GM18499 (cell line): Measurements from ENCODE around the gene INSR.

Experiments used
- ATAC-seq: cut with Tn5 transposase; IDR thresholded peaks from one replicate; pipeline ENCODE4 v1.9.1; 2021; ENCODE audit warnings: moderate number of reproducible peaks; ENCODE audit not compliant: insufficient read depth, unreplicated experiment

Gene INSR

GRCh38 chr19:7197760-7198696, 96.2 kb downstream of the INSR start:
- peak; percentile 41 for ATAC-seq

GRCh38 chr19:7197119-7197759, 97.0 kb downstream of the INSR start:
- peak; percentile 40 for ATAC-seq

GRCh38 chr19:7196763-7197118, 97.5 kb downstream of the INSR start:
- no peak for ATAC-seq

GRCh38 chr19:7195046-7195445, 99.2 kb downstream of the INSR start:
- no peak for ATAC-seq

- ATAC-seq = no peak
Observed at GRCh38 chr19:7194566-7194965, 99.6 kb downstream of the INSR start.

DNA sequence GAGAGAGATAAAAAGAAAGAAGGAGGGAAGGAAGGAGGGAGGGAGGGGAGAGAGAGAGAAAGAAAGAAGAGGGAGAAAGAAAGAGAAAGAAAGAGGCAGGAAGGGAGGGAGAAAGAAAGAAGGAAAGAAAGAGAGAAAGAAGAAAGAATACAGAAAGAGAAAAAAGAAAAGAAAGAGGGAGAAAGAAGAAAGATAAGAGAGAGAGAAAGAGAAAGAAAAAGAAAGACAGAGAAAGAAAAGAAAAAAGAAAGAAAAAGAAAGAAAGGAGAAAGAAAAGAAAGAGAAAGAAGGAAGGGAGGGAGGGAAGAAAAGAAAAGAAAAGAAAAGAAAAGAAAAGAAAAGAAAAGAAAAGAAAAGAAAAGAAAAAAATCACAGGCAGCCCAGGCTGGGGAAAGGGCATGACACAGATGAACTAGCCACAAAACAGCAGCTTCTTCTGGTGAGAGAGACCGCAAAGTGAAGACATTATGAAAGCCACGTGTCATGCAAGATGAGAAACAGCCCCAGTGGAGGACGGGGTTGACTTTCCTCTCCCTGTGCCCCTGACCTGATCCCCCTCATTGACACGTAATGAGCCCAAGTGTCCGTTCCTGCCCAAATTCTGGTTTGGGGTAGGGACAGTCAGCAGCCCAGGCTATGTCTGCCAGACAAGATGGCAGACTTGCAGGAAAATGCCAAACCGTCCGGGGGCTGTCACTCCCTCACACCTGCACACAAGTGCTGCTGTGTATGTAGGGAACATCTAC, 102.1 kb downstream of the INSR start:
- no peak for ATAC-seq

GRCh38 chr19:7188698-7189629, 105.2 kb downstream of the INSR start:
- ATAC-seq = no peak

DNA sequence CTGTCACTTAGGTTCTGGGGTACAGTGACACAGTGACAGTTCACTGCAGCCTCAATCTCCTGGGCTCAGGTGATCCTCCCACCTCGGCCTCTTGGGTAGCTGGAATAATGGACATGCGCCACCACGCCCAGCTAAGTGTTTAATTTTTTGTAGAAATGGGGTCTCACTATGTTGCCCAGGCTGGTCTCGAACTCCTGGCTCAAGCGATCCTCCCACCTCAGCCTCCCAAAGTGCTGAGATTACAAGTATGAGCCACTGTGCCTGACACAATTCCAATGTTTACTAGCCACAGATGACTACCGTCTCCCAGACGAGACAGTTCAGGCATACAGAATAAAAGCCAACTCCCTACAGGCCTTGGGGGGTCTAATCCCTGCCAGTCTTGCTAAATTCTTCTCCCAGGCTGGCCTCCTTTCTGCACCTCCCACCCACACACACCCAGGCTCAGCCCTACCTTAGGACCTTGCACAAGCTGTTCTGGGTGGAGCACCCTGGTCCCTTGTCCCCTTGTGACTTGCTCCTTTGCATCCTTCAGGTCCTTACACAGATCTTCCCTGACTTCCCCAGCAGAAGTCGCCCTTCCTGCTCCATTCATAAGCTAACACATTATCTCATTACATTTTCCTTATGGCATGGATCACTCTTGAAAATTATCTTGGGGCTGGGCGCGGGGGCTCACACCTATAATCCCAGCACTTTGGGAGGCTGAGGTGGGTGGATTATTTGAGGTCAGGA, 106.4 kb downstream of the INSR start:
- ATAC-seq = no peak

GRCh38 chr19:7182489-7182888, 111.7 kb downstream of the INSR start:
- no peak for ATAC-seq

GRCh38 chr19:7179917-7180306, 114.3 kb downstream of the INSR start:
- ATAC-seq = no peak

DNA sequence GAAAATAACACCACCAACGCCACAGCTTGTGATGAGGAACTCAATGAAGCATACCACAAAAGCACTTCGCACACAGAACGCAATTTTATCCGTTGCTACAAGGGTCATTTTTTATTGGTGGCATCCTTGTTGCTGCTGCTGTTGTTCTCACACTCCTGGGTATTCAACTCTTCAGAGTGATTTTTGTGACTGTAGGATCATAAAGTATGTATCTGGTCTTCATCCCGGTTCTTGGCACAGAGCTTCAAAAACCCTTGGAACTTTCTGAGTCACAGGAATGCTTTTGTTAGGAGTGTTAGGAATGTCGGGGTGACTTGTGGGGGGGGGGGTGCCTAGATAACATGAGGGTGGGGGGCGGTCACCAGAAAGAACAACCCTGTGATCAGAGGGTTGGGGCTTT, 116.3 kb downstream of the INSR start:
- no peak for ATAC-seq

DNA sequence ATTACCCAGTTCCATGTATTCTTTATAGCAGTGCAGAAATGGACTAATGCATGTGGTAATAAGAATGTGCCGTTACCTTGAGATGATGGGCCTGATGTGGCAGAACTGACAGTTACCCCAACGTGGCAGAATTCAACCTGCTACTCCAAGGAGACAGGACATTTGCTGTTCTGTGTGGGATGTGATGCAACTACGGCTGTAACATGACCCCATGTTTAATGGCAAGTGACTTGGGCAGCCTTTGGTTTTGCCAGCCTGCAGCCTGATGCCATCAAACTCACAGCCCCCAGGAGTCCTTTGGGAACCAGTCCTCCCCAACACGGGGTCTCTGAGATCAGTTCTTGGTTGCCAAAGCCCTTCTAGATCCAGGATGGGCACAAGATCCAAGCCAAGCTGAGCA, 117.4 kb downstream of the INSR start:
- ATAC-seq = no peak

- ATAC-seq = no peak
Observed at GRCh38 chr19:7172794-7173193, 121.4 kb downstream of the INSR start.

DNA sequence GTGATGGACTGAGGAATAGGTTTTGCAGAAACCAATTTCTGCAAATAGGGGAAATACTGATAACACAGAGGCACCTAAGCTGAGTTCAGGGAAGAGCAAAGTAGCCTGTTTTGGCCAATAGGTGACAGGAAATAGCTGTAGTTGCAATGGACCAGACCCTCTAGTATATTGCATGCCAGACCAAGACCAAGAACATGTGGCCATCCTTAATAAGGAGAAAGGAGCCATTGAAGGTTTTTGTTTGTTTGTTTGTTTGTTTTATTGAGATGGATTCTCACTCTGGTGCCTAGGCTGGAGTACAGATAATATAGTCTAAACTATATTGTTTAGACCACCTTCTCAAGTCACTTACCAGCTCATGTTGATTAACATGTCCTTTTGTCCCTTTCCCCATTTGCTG, 123.2 kb downstream of the INSR start:
- ATAC-seq = no peak

- ATAC-seq = no peak
Observed at GRCh38 chr19:7168941-7169340, 125.3 kb downstream of the INSR start.

- no peak for ATAC-seq
Observed at GRCh38 chr19:7161292-7161691, 132.9 kb downstream of the INSR start.

- no peak for ATAC-seq
Observed at GRCh38 chr19:7159105-7159933, 134.9 kb downstream of the INSR start.

GRCh38 chr19:7153022-7153421, 141.2 kb downstream of the INSR start:
- no peak for ATAC-seq

GRCh38 chr19:7152568-7152967, 141.6 kb downstream of the INSR start:
- ATAC-seq = no peak
